GM23338 (cell line): ENCODE measurements around the gene CAPN7. TPM values are rescaled to one million over a fixed set of nuclear protein-coding genes. Genes with fewer than 3 reads are reported as not detected.

Source experiments
- ATAC-seq: fragments of 200-7000 bp; cut with Tn5 transposase; 3 replicates; pipeline ENCODE4 v1.9.1; 2020
- DNase-seq: peaks from one replicate; pipeline ENCODE4 v3.0.0-alpha.2; 2015; ENCODE audit warnings: low spot score
- H2AFZ ChIP-seq: fragments of 200-600 bp; sonication (generic); 2 replicates; pipeline ENCODE4 v1.8.0; 2016; ENCODE audit warnings: antibody characterized with exemption, mild to moderate bottlenecking, moderate library complexity
- H3F3A ChIP-seq: fragments of 200-600 bp; sonication (generic); replicated peaks from 2 replicates; pipeline ENCODE4 v1.8.0; 2017; ENCODE audit warnings: antibody characterized with exemption, mixed run types, low read depth
- H3K27ac ChIP-seq: fragments of 200-600 bp; sonication (generic); 2 replicates; pipeline ENCODE4 v1.6.1; 2016; ENCODE audit warnings: low read depth
- H3K27me3 ChIP-seq: fragments of 200-600 bp; sonication (generic); 2 replicates; pipeline ENCODE4 v1.8.0; 2016; ENCODE audit warnings: mild to moderate bottlenecking, mixed run types, moderate library complexity; ENCODE audit not compliant: insufficient read depth
- H3K36me3 ChIP-seq: fragments of 200-600 bp; sonication (generic); 2 replicates; pipeline ENCODE4 v1.8.0; 2016; ENCODE audit warnings: mild to moderate bottlenecking; ENCODE audit not compliant: insufficient read depth
- H3K4me1 ChIP-seq: fragments of 200-600 bp; sonication (generic); 2 replicates; pipeline ENCODE4 v1.8.0; 2016; ENCODE audit warnings: mild to moderate bottlenecking, moderate library complexity; ENCODE audit not compliant: insufficient read depth
- H3K4me2 ChIP-seq: fragments of 200-600 bp; sonication (generic); 2 replicates; pipeline ENCODE4 v1.7.1; 2017; ENCODE audit warnings: mixed run types
- H3K4me3 ChIP-seq: fragments of 200-600 bp; sonication (generic); 2 replicates; pipeline ENCODE4 v1.6.1; 2016; ENCODE audit warnings: mixed run types
- H3K79me2 ChIP-seq: fragments of 200-600 bp; sonication (generic); replicated peaks from 2 replicates; pipeline ENCODE4 v1.8.0; 2017; ENCODE audit warnings: mild to moderate bottlenecking; ENCODE audit not compliant: insufficient read depth
- H3K9me2 ChIP-seq: fragments of 200-600 bp; sonication (generic); 2 replicates; pipeline ENCODE4 v1.8.0; 2017; ENCODE audit not compliant: insufficient read depth
- H4K20me1 ChIP-seq: fragments of 200-600 bp; sonication (generic); replicated peaks from 2 replicates; pipeline ENCODE4 v1.8.0; 2017; ENCODE audit warnings: mild to moderate bottlenecking; ENCODE audit not compliant: insufficient read depth
- H3K27ac Mint-ChIP-seq: 2 replicates; pipeline ENCODE4 v1.8.0; 2020; ENCODE audit warnings: inconsistent platforms, mild to moderate bottlenecking, moderate library complexity, mixed read lengths
- H3K27me3 Mint-ChIP-seq: 3 replicates; pipeline ENCODE4 v1.8.0; 2022; ENCODE audit warnings: low read depth, mild to moderate bottlenecking, moderate library complexity, mixed read lengths, inconsistent platforms; ENCODE audit not compliant: insufficient read depth, poor library complexity
- H3K36me3 Mint-ChIP-seq: 3 replicates; pipeline ENCODE4 v1.8.0; 2021; ENCODE audit warnings: low read depth, mild to moderate bottlenecking, inconsistent platforms, moderate library complexity, mixed read lengths
- H3K4me1 Mint-ChIP-seq: 3 replicates; pipeline ENCODE4 v1.8.0; 2020; ENCODE audit warnings: mild to moderate bottlenecking, inconsistent platforms, mixed read lengths
- H3K4me3 Mint-ChIP-seq: 3 replicates; pipeline ENCODE4 v1.8.0; 2021; ENCODE audit warnings: moderate library complexity, mild to moderate bottlenecking, inconsistent platforms, mixed read lengths
- H3K9me3 Mint-ChIP-seq: 3 replicates; pipeline ENCODE4 v1.8.0; 2020; ENCODE audit warnings: moderate library complexity, mild to moderate bottlenecking, inconsistent platforms, mixed read lengths
- CREB1 ChIP-seq: fragments of 250-450 bp; sonication (Bioruptor Pico); IDR thresholded peaks from 2 replicates; pipeline ENCODE4 v1.5.0; 2020; ENCODE audit warnings: low read depth, mild to moderate bottlenecking, moderate library complexity
- CTCF ChIP-seq, 2 experiments: fragments of 200-600 bp in 1 of 2; sonication (generic) in 1 of 2; conservative IDR thresholded peaks; 2 replicates each; pipeline versions ENCODE4 v1.5.1 to v1.6.1; 2016 to 2017; ENCODE audit warnings: antibody characterized with exemption in 2 of 2, low read depth in 2 of 2, mild to moderate bottlenecking in 2 of 2, moderate library complexity in 1 of 2
- ETS1 ChIP-seq: IDR thresholded peaks from 2 replicates; pipeline ENCODE4 v1.6.1; 2016; ENCODE audit warnings: antibody characterized with exemption
- EZH2 ChIP-seq: fragments of 200-600 bp; sonication (generic); IDR thresholded peaks from one replicate; pipeline ENCODE4 v1.8.0; 2017; ENCODE audit warnings: antibody characterized with exemption, mild to moderate bottlenecking, low read depth; ENCODE audit not compliant: unreplicated experiment
- EZH2phosphoT487 ChIP-seq: fragments of 200-600 bp; sonication (generic); IDR thresholded peaks from one replicate; pipeline ENCODE4 v1.8.1; 2018; ENCODE audit warnings: antibody characterized with exemption; ENCODE audit not compliant: unreplicated experiment
- JUNB ChIP-seq: IDR thresholded peaks from one replicate; pipeline ENCODE4 v1.6.1; 2016; ENCODE audit warnings: antibody characterized with exemption; ENCODE audit not compliant: unreplicated experiment
- NANOG ChIP-seq: IDR thresholded peaks from 2 replicates; pipeline ENCODE4 v1.6.1; 2016; ENCODE audit warnings: antibody characterized with exemption, borderline replicate concordance
- POLR2AphosphoS5 ChIP-seq: IDR thresholded peaks from 2 replicates; pipeline ENCODE4 v1.6.1; 2016; ENCODE audit warnings: antibody characterized with exemption, low read depth
- REST ChIP-seq: IDR thresholded peaks from one replicate; pipeline ENCODE4 v1.6.1; 2018; ENCODE audit warnings: antibody characterized with exemption; ENCODE audit not compliant: unreplicated experiment
- STAT1 ChIP-seq: IDR thresholded peaks from one replicate; pipeline ENCODE4 v1.6.1; 2016; ENCODE audit warnings: antibody characterized with exemption; ENCODE audit not compliant: unreplicated experiment
- ZNF114 ChIP-seq: fragments of 250-450 bp; sonication (Bioruptor Pico); IDR thresholded peaks from 2 replicates; pipeline ENCODE4 v1.5.0; 2020; ENCODE audit warnings: mild to moderate bottlenecking, moderate library complexity
- ZNF331 ChIP-seq: fragments of 250-450 bp; sonication (Bioruptor Pico); IDR thresholded peaks from 2 replicates; pipeline ENCODE4 v1.5.0; 2020; ENCODE audit warnings: low read depth, mild to moderate bottlenecking, moderate library complexity
- ZNF462 ChIP-seq: fragments of 250-450 bp; sonication (Bioruptor Pico); IDR thresholded peaks from 2 replicates; pipeline ENCODE4 v1.5.0; 2020; ENCODE audit warnings: mild to moderate bottlenecking, moderate library complexity
- polyA plus RNA-seq: library from polyadenylated mRNA; unstranded; fragments of >200 nt; fragmentation: Nextera tagmentation; extraction: Ambion mirVana; gene quantifications from 2 replicates; pipeline ENCODE4 v1.2.1, GENCODE V29; 2016
- total RNA-seq: library from RNA; depleted of rRNA; stranded (reverse); fragments of >200 nt; shearing (Covaris generic); gene quantifications from 2 replicates; pipeline ENCODE4 v1.2.3, GENCODE V29; 2014

CAPN7 gene
- total and polyA plus RNA-seq, 2 experiments from 2014 or later, result 9.9 to 18.1 TPM

GRCh38 chr3:15280853-15281532 is 74.9 kb downstream of the CAPN7 start (continued):
- TF ChIP-seq ZNF462 (CRISPR knock-in tag), result no peak
- TF ChIP-seq NANOG, result no peak
- no peak for TF ChIP-seq CTCF (conservative IDR thresholded peaks at IDR 0.05; ENCODE audit: low read depth in 2 of 2)
- TF ChIP-seq EZH2phosphoT487, result no peak

GRCh38 chr3:15281817-15282216 is 75.8 kb downstream of the CAPN7 start:
- Histone ChIP-seq H3K9me2 (no peaks in the 10 kb centered on the region), H3K27me3 (no peaks in the 10 kb centered on the region), H4K20me1 (no peaks in the 10 kb centered on the region), H2AFZ (no peak overlapping the region), H3K27ac (no peak overlapping the region), H3K79me2 (no peaks in the 10 kb centered on the region), H3F3A (no peaks in the 10 kb centered on the region), H3K4me1 (peaks cover 12% of the 10 kb centered on the region), H3K36me3 (no peaks in the 10 kb centered on the region), H3K4me2 (no peak overlapping the region), H3K4me3 (no peak overlapping the region)
- no peak for ATAC-seq
- no peaks in the 10 kb centered on the region; the same call in 2 of the 3 replicates for H3K9me3 Mint-ChIP-seq
- no peak overlapping the region for H3K4me3 Mint-ChIP-seq
- H3K4me1 Mint-ChIP-seq, result peaks cover 36% of the 10 kb centered on the region
- no peak for DNase-seq
- peaks cover 5% of the 10 kb centered on the region for H3K27me3 Mint-ChIP-seq
- no peak overlapping the region for H3K27ac Mint-ChIP-seq
- H3K36me3 Mint-ChIP-seq, result no peaks in the 10 kb centered on the region
- TF ChIP-seq STAT1 (no peak), ETS1 (no peak), NANOG (no peak), ZNF114 (no peak), EZH2 (no peak), CREB1 (no peak), ZNF331 (no peak), REST (no peak), EZH2phosphoT487 (no peak), POLR2AphosphoS5 (no peak), JUNB (no peak)
